ENCODE measurements around the gene HSP90AA1.

DNA sequence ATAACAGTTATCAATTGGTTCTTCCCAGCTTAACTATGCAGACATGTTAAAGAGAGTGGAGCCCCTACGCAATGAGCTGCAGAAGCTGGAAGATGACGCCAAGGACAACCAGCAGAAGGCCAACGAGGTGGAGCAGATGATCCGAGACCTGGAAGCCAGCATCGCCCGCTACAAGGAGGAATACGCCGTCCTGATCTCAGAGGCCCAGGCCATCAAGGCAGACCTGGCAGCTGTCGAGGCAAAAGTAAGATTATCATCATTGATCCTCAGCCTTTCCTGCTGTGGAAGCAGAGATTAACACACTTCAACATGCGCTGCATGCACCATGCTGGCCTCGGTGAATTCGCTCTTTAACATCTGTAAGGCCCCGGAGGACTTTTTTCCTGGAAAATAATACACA, 53.6 kb downstream of the HSP90AA1 start:
- TF ChIP-seq, protein P1, sequence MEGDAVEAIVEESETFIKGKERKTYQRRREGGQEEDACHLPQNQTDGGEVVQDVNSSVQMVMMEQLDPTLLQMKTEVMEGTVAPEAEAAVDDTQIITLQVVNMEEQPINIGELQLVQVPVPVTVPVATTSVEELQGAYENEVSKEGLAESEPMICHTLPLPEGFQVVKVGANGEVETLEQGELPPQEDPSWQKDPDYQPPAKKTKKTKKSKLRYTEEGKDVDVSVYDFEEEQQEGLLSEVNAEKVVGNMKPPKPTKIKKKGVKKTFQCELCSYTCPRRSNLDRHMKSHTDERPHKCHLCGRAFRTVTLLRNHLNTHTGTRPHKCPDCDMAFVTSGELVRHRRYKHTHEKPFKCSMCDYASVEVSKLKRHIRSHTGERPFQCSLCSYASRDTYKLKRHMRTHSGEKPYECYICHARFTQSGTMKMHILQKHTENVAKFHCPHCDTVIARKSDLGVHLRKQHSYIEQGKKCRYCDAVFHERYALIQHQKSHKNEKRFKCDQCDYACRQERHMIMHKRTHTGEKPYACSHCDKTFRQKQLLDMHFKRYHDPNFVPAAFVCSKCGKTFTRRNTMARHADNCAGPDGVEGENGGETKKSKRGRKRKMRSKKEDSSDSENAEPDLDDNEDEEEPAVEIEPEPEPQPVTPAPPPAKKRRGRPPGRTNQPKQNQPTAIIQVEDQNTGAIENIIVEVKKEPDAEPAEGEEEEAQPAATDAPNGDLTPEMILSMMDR (IDR thresholded peaks at IDR 0.05): no peak
- no peak for TF ChIP-seq POLR2A (IDR thresholded peaks at IDR 0.05)
